HepG2 (cell line): ENCODE results near the gene NSMCE3.

ENCODE experiments used
- AHDC1 ChIP-seq: sonication (generic); formaldehyde crosslinking; IDR thresholded peaks from 2 replicates; pipeline ENCODE4 v1.5.1; 2020; ENCODE audit warnings: mild to moderate bottlenecking, missing genetic modification reagents, borderline replicate concordance
- CTCF ChIP-seq: sonication (generic); formaldehyde crosslinking; IDR thresholded peaks from 2 replicates; pipeline ENCODE4 v1.5.0; 2020; ENCODE audit warnings: mild to moderate bottlenecking, missing genetic modification reagents, moderate library complexity
- MAX ChIP-seq: IDR thresholded peaks from 2 replicates; pipeline ENCODE4 v1.6.1; 2012; ENCODE audit warnings: inconsistent platforms
- POLR2AphosphoS5 ChIP-seq: IDR thresholded peaks from 2 replicates; pipeline ENCODE4 v1.6.1; 2012; ENCODE audit warnings: low read depth, low read length
- PREB ChIP-seq: sonication (generic); formaldehyde crosslinking; IDR thresholded peaks from 2 replicates; pipeline ENCODE4 v1.4.0; 2020; ENCODE audit warnings: missing genetic modification reagents
- REPIN1 ChIP-seq: sonication (generic); formaldehyde crosslinking; IDR thresholded peaks from 2 replicates; pipeline ENCODE4 v1.8.0; 2022; ENCODE audit warnings: missing genetic modification reagents, low read depth, mild to moderate bottlenecking, borderline replicate concordance
- ZNF142 ChIP-seq: sonication (generic); formaldehyde crosslinking; IDR thresholded peaks from 2 replicates; pipeline ENCODE4 v1.4.0; 2020; ENCODE audit warnings: missing genetic modification reagents
- ZNF737 ChIP-seq: sonication (generic); formaldehyde crosslinking; IDR thresholded peaks from 2 replicates; pipeline ENCODE4 v1.5.0; 2020; ENCODE audit warnings: missing genetic modification reagents, mild to moderate bottlenecking, borderline replicate concordance

- TF ChIP-seq AHDC1 (CRISPR knock-in tag) = no peak
- TF ChIP-seq PREB (CRISPR knock-in tag) = no peak
- no peak for TF ChIP-seq ZNF142 (CRISPR knock-in tag)
- no peak for TF ChIP-seq POLR2AphosphoS5
- no peak for TF ChIP-seq MAX
- no peak for TF ChIP-seq ZNF737
- no peak for TF ChIP-seq REPIN1 (CRISPR knock-in tag)
- TF ChIP-seq CTCF (CRISPR knock-in tag) = no peak
Measured at GRCh38 chr15:29276366-29276765, 6.7 kb upstream of the NSMCE3 start.
